Esophagus squamous epithelium (tissue), 5 donors: ENCODE measurements around the gene TPK1. TPM values are rescaled to one million over a fixed set of nuclear protein-coding genes. Genes with fewer than 3 reads are reported as not detected.

Experiments
- DNase-seq: peaks from one replicate; lab custom pipeline; 2025; lab: John Stamatoyannopoulos, UW
- H3K27ac ChIP-seq, 4 donors: fragments of 200-600 bp; sonication (generic); one replicate each; pipeline ENCODE4 v1.5.1; 2016 to 2019; ENCODE audit warnings: mild to moderate bottlenecking in 1 of 4
- H3K27me3 ChIP-seq, 4 donors: fragments of 200-600 bp; sonication (generic); 1 replicate in 3 of 4; 2 replicates in 1 of 4; pipeline versions ENCODE4 v1.5.1 to v1.6.0; 2017 to 2021; ENCODE audit warnings: antibody characterized with exemption in 1 of 4
- H3K36me3 ChIP-seq, 3 donors: fragments of 200-600 bp; sonication (generic); one replicate each; pipeline ENCODE4 v1.5.1; 2016 to 2019
- H3K4me1 ChIP-seq, 3 donors: fragments of 200-600 bp; sonication (generic); one replicate each; pipeline ENCODE4 v1.5.1; 2017 to 2019
- H3K4me3 ChIP-seq, 4 donors: fragments of 200-600 bp; sonication (generic); 1 replicate in 3 of 4; 2 replicates in 1 of 4; pipeline ENCODE4 v1.5.1; 2016 to 2019; ENCODE audit warnings: mild to moderate bottlenecking in 2 of 4, moderate library complexity in 1 of 4
- H3K9me3 ChIP-seq, 3 donors: fragments of 200-600 bp; sonication (generic); one replicate each; pipeline ENCODE4 v1.5.1; 2016 to 2019
- POLR2A ChIP-seq, 4 donors: fragments of 450-650 bp; IDR thresholded peaks; one replicate each; pipeline ENCODE4 v1.6.1; 2017; ENCODE audit warnings: antibody characterized with exemption in 4 of 4, mild to moderate bottlenecking in 4 of 4, moderate library complexity in 3 of 4
- WGBS, 2 donors: methylation state at CpG; one replicate each; pipeline ENCODE4 v1.1.5; 2018; 5-methylcytosine and 5-hydroxymethylcytosine counted together
- intact Hi-C: fragments of 100-400 bp; cut with DNase I; formaldehyde crosslinking; loops from one replicate; pipeline ENCODE4 v1.15.0; 2022
- total RNA-seq, 4 donors: library from RNA; depleted of rRNA; stranded (reverse); fragments of >200 nt; gene quantifications; one replicate each; pipeline ENCODE4 v1.1.0, GENCODE V29; 2016
- TF ChIP-seq, protein P1 (sequence below), 6 experiments: fragments of 450-650 bp in 4 of 6; fragments of 200-600 bp in 2 of 6; sonication (generic) in 2 of 6; IDR thresholded peaks; one replicate each; pipeline ENCODE4 v1.5.1; 2016 to 2019; ENCODE audit warnings: antibody characterized with exemption in 6 of 6, mild to moderate bottlenecking in 4 of 6, moderate library complexity in 4 of 6
- donor health status: DM: yes; HTN: yes; CAD: no.

Gene TPK1
- total RNA-seq, 4 donors from 2014 or later = 2.3 to 8.4 (median 2.7) TPM

DNA sequence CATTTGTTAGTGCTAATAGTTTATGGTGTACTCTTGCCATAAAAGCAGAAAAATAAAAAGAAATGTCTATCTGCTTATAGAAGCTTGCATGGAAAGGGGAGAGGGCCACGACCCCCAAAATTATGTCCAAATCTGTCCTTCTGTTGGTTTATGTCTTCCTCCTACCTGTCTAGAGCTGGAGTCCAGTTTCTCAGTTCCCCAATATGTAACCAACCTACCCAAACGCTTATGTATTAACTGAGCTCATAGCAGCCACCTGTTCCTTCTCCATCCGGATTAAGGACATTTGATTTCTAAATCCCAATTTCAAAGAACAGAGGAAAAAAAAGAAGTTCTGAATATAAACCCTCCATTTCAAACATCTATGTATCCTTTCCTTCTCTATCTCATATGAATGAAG lies 30.3 kb upstream of the TPK1 start:
- H3K4me3 ChIP-seq = no peak overlapping the region
- no peaks in the 10 kb centered on the region for H3K36me3 ChIP-seq
- H3K27ac ChIP-seq = no peak overlapping the region
- H3K27me3 ChIP-seq = no peaks in the 10 kb centered on the region
- no peak for TF ChIP-seq POLR2A (IDR thresholded peaks at IDR 0.05)
- TF ChIP-seq, protein P1, sequence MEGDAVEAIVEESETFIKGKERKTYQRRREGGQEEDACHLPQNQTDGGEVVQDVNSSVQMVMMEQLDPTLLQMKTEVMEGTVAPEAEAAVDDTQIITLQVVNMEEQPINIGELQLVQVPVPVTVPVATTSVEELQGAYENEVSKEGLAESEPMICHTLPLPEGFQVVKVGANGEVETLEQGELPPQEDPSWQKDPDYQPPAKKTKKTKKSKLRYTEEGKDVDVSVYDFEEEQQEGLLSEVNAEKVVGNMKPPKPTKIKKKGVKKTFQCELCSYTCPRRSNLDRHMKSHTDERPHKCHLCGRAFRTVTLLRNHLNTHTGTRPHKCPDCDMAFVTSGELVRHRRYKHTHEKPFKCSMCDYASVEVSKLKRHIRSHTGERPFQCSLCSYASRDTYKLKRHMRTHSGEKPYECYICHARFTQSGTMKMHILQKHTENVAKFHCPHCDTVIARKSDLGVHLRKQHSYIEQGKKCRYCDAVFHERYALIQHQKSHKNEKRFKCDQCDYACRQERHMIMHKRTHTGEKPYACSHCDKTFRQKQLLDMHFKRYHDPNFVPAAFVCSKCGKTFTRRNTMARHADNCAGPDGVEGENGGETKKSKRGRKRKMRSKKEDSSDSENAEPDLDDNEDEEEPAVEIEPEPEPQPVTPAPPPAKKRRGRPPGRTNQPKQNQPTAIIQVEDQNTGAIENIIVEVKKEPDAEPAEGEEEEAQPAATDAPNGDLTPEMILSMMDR (IDR thresholded peaks at IDR 0.05) = no peak
- H3K4me1 ChIP-seq = no peaks in the 10 kb centered on the region
- 72 to 75% methylated on average over 3 of the region's 3 CpGs for WGBS, 2 donors
- no peak for DNase-seq
- intact Hi-C loops = no loop called here
- no peaks in the 10 kb centered on the region for H3K9me3 ChIP-seq

DNA sequence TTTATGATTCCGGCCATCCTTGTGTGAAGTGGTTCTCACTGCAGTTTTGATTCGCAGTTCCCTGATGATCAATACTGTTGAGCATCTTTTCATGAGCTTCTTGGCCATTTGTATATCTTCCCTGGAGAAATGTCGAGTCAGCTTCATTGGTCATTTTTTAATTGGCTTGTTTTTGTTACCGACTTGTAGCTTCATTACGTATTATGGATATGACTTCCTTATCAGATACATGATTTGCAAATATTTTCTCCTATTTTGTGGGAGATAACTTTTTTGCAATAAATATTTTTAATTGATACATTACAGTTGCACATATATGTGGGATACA lies 27.4 kb upstream of the TPK1 start:
- TF ChIP-seq, protein P1 (IDR thresholded peaks at IDR 0.05) = no peak
- no peak for TF ChIP-seq POLR2A (IDR thresholded peaks at IDR 0.05)
- 82 to 83% methylated on average over 5 of the region's 5 CpGs for WGBS, 2 donors
- no peaks in the 10 kb centered on the region for H3K4me1 ChIP-seq
- H3K27ac ChIP-seq = no peak overlapping the region
- no peak overlapping the region for H3K4me3 ChIP-seq
- H3K9me3 ChIP-seq = no peaks in the 10 kb centered on the region
- intact Hi-C loops = no loop called here
- no peak for DNase-seq
- no peaks in the 10 kb centered on the region for H3K36me3 ChIP-seq
- no peaks in the 10 kb centered on the region for H3K27me3 ChIP-seq

DNA sequence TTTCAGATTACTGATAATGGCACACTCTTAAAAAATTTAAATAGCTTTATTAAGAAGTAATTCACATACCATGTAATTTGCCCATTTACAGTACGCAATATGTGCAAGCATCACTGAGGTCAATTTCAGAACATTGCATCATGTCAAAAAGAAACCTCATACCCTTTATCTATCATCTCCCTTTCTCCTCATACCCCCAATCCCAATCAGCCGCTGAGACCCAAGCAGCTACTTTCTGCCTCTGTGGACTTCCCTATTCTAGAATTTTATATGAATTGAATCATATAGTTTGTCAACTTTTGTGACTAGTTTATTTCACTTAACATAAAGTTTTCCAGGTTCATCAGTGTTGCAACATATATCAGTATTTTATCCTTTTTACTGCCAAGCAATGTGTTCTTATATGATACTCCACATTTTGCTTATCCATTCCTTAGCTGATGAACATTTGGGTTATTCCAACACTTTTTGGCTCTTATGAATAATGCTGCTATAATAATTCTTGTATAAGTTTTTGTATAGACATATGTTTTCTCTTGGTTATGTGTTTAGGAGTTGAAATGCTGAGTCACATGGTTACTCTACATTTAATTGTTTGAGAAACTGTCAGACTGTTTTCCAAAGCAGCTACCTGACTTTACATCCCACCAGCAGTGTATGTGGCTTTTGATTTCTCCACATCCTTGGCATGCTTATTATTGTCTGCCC lies 26.9 kb upstream of the TPK1 start:
- no peak for DNase-seq
- no peaks in the 10 kb centered on the region for H3K4me1 ChIP-seq
- H3K36me3 ChIP-seq = no peaks in the 10 kb centered on the region
- no peak overlapping the region for H3K4me3 ChIP-seq
- WGBS, 2 donors = 91 to 94% methylated on average over 2 of the region's 2 CpGs
- TF ChIP-seq, protein P1 (IDR thresholded peaks at IDR 0.05) = no peak
- TF ChIP-seq POLR2A (IDR thresholded peaks at IDR 0.05) = no peak
- intact Hi-C loops = no loop called here
- no peak overlapping the region for H3K27ac ChIP-seq
- H3K27me3 ChIP-seq = no peaks in the 10 kb centered on the region
- no peaks in the 10 kb centered on the region for H3K9me3 ChIP-seq

DNA sequence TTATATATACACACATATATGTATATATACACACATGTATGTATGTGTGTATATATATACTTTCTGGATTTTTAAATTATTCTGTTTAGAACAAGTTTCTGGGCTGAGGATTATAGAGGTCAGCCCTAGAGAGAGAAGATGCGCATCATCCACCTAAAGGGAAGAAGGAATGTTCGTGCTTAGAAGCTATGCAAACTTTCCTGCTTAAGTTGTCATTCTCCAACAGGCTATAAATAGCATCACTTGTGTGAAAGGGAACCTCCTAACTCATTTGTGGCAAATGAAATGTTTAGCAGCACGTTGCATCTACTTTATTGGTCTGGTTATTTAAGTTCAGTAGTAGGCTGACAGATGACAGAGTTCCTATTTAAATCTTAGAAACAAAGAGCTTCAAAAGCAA lies 23.9 kb upstream of the TPK1 start:
- intact Hi-C loops = no loop called here
- H3K9me3 ChIP-seq = no peaks in the 10 kb centered on the region
- WGBS, 2 donors = 57 to 64% methylated on average over 3 of the region's 3 CpGs
- DNase-seq = no peak
- no peak overlapping the region for H3K27ac ChIP-seq
- TF ChIP-seq, protein P1 (IDR thresholded peaks at IDR 0.05) = no peak
- TF ChIP-seq POLR2A (IDR thresholded peaks at IDR 0.05) = no peak
- H3K36me3 ChIP-seq = no peaks in the 10 kb centered on the region
- no peaks in the 10 kb centered on the region for H3K27me3 ChIP-seq
- H3K4me1 ChIP-seq = no peaks in the 10 kb centered on the region
- H3K4me3 ChIP-seq = no peak overlapping the region

DNA sequence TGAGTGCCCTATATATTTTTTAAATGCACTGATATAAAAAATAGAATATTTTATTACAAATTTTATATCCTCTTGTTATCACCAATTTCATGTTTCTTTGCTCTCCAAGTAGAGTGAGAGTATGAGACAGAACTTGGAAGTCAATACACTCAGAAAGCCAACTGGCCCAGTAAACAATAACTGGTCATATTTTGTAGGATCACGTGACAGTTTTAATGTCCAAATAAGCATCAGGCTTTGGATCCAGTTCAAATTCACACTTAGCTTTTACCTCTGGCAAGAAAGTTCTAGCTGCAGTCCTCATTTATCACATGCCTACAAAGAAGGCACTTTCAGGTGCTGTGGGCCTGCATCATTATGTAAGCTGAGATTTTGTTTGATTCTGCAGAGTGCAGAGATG lies 21.6 kb upstream of the TPK1 start:
- Histone ChIP-seq H3K36me3 (no peaks in the 10 kb centered on the region), H3K4me3 (no peak overlapping the region), H3K4me1 (no peaks in the 10 kb centered on the region), H3K9me3 (no peaks in the 10 kb centered on the region), H3K27ac (no peak overlapping the region), H3K27me3 (no peaks in the 10 kb centered on the region)
- 23 to 24% methylated on average over 1 of the region's 1 CpG for WGBS, 2 donors
- TF ChIP-seq POLR2A (IDR thresholded peaks at IDR 0.05) = no peak
- TF ChIP-seq, protein P1 (IDR thresholded peaks at IDR 0.05) = no peak
- no peak for DNase-seq
- intact Hi-C loops = no loop called here
